ENCODE measurements around the gene LGR6. TPM values are rescaled to one million over a fixed set of nuclear protein-coding genes. Genes with fewer than 3 reads are reported as not detected.

LGR6 gene
- total RNA-seq, 1 experiment from 2014 or later: 0.08 TPM

- in situ Hi-C loops (cut with HindIII; ENCODE audit: low pct_unique_long_range_greater_than_20kb, low sequenced_read_pairs): no loop called here
- H3K36me3 ChIP-seq (ENCODE audit: control insufficient read depth, insufficient read depth, low read length): no peaks in the 10 kb centered on the region
- peaks cover 7% of the 10 kb centered on the region for H3K4me1 ChIP-seq (ENCODE audit: control insufficient read depth, insufficient read depth, low read length)
- DNase-seq (ENCODE audit: low read depth, low spot score): no peak
- H3K27me3 ChIP-seq (ENCODE audit: control insufficient read depth, insufficient read depth, low read length): no peaks in the 10 kb centered on the region
- ATAC-seq: no peak
- ChIA-PET CTCF (interaction anchor here (0.6 to 0.8 kb wide), 3 partner anchors 32 to 225 kb away, joined by 3 to 7 read pairs (median 7); no protein-coding TSS in a partner anchor), POLR2A (no interaction called here)
- intact Hi-C loops (cut with micrococcal nuclease; ENCODE audit: unreplicated experiment): loop anchor here (10.0 kb wide), 1 partner anchor 528 kb away; the partner anchor contains the start of gene SYT2
- no peaks in the 10 kb centered on the region for H3K9me3 ChIP-seq (ENCODE audit: control insufficient read depth, insufficient read depth, low read depth, low read length)
- TF ChIP-seq TCF7L2 (IDR thresholded peaks at IDR 0.05; ENCODE audit: low read depth, low read length) (no peak), POLR2AphosphoS5 (IDR thresholded peaks at IDR 0.05; ENCODE audit: low read depth, low read length) (no peak), REST (IDR thresholded peaks at IDR 0.05; ENCODE audit: insufficient read depth in 1 of 2, low read depth in 2 of 2, low read length in 1 of 2) (no peak), SIN3A (IDR thresholded peaks at IDR 0.05; ENCODE audit: borderline replicate concordance, insufficient read depth, low read depth, low read length) (no peak), CTCF (IDR thresholded peaks at IDR 0.05) (no peak)
- H3K27ac ChIP-seq (ENCODE audit: low read length): no peak overlapping the region
- no TSS peak for BruUV-seq (replicated peaks)
- no peak overlapping the region for H3K4me3 ChIP-seq (ENCODE audit: low read depth in 2 of 2, low read length in 2 of 2)
Observed at GRCh38 chr1:202186327-202186726, 7.3 kb upstream of the LGR6 start.

GRCh38 chr1:202187041-202187671 lies 6.4 kb upstream of the LGR6 start:
- H3K36me3 ChIP-seq (ENCODE audit: control insufficient read depth, insufficient read depth, low read length): no peaks in the 10 kb centered on the region
- CTCF ChIA-PET: interaction anchor here (0.8 kb wide), 1 partner anchor 33 kb away, joined by 3 read pairs; no protein-coding TSS in a partner anchor
- no peaks in the 10 kb centered on the region for H3K9me3 ChIP-seq (ENCODE audit: control insufficient read depth, insufficient read depth, low read depth, low read length)
- no TSS peak for BruUV-seq (replicated peaks)
- ATAC-seq (no peak), DNase-seq (ENCODE audit: low read depth, low spot score) (no peak)
- peaks cover 7% of the 10 kb centered on the region for H3K4me1 ChIP-seq (ENCODE audit: control insufficient read depth, insufficient read depth, low read length)
- POLR2A ChIA-PET: interaction anchor here (0.6 kb wide), 1 partner anchor 129 kb away, joined by 9 read pairs; no protein-coding TSS in a partner anchor
- H3K27me3 ChIP-seq (ENCODE audit: control insufficient read depth, insufficient read depth, low read length): no peaks in the 10 kb centered on the region
- no peak for TF ChIP-seq TCF7L2 (IDR thresholded peaks at IDR 0.05; ENCODE audit: low read depth, low read length)
- TF ChIP-seq CTCF (IDR thresholded peaks at IDR 0.05): no peak
- TF ChIP-seq SIN3A (IDR thresholded peaks at IDR 0.05; ENCODE audit: borderline replicate concordance, insufficient read depth, low read depth, low read length): no peak
- TF ChIP-seq POLR2AphosphoS5 (IDR thresholded peaks at IDR 0.05; ENCODE audit: low read depth, low read length): no peak
- intact Hi-C loops (cut with micrococcal nuclease; ENCODE audit: unreplicated experiment): loop anchor here (10.0 kb wide), 1 partner anchor 528 kb away; the partner anchor contains the start of gene SYT2
- in situ Hi-C loops (cut with HindIII; ENCODE audit: low pct_unique_long_range_greater_than_20kb, low sequenced_read_pairs): no loop called here
- no peak overlapping the region for H3K4me3 ChIP-seq (ENCODE audit: low read depth in 2 of 2, low read length in 2 of 2)
- no peak overlapping the region for H3K27ac ChIP-seq (ENCODE audit: low read length)

All from Panc1 (cell line).